ENCODE results near the gene POLR3G.

POLR3G gene

GRCh38 chr5:90533794-90534193, 59.1 kb downstream of the POLR3G start:
- no peak overlapping the region for H3K27ac ChIP-seq
- H3K36me3 ChIP-seq: no peaks in the 10 kb centered on the region
- peaks cover 8 to 13% of the 10 kb centered on the region in 2 experiments for H3K4me1 ChIP-seq (ENCODE audit: control insufficient read depth in 1 of 2, insufficient read depth in 1 of 2, low read depth in 1 of 2, low read length in 1 of 2)
- H3K4me3 ChIP-seq (ENCODE audit: low read depth in 1 of 2, low read length in 1 of 2): no peak overlapping the region
- TF ChIP-seq, protein P1, sequence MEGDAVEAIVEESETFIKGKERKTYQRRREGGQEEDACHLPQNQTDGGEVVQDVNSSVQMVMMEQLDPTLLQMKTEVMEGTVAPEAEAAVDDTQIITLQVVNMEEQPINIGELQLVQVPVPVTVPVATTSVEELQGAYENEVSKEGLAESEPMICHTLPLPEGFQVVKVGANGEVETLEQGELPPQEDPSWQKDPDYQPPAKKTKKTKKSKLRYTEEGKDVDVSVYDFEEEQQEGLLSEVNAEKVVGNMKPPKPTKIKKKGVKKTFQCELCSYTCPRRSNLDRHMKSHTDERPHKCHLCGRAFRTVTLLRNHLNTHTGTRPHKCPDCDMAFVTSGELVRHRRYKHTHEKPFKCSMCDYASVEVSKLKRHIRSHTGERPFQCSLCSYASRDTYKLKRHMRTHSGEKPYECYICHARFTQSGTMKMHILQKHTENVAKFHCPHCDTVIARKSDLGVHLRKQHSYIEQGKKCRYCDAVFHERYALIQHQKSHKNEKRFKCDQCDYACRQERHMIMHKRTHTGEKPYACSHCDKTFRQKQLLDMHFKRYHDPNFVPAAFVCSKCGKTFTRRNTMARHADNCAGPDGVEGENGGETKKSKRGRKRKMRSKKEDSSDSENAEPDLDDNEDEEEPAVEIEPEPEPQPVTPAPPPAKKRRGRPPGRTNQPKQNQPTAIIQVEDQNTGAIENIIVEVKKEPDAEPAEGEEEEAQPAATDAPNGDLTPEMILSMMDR (IDR thresholded peaks at IDR 0.05): no peak
- no peaks in the 10 kb centered on the region for H3K9me3 ChIP-seq
- peaks cover 25% of the 10 kb centered on the region for H3K27me3 ChIP-seq

DNA sequence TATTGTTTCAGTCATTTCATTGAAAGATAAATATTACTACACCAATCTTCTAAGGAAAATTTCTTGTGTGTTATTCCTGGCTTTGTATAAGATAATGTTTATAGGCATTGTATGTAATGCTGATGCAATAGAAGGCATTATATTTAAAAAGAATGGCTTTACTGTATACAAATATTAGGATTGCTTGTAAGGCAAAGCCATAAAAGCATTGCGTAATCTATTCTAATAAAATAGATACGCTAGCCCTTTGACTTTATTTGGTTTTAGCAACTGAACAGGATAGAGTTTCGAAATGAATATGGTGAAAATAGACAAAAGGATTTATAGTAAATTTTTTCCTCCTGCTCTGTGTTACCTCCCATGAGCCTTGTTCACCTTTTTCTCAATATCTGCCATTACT, 60.3 kb downstream of the POLR3G start:
- TF ChIP-seq, protein P1 (IDR thresholded peaks at IDR 0.05): no peak
- Histone ChIP-seq H3K36me3 (no peaks in the 10 kb centered on the region), H3K4me1 (ENCODE audit: control insufficient read depth in 1 of 2, insufficient read depth in 1 of 2, low read depth in 1 of 2, low read length in 1 of 2) (peaks cover 6 to 8% of the 10 kb centered on the region in 2 experiments)

GRCh38 chr5:90542827-90543519, 68.3 kb downstream of the POLR3G start:
- no peaks in the 10 kb centered on the region for H3K4me1 ChIP-seq (ENCODE audit: control insufficient read depth in 1 of 2, insufficient read depth in 1 of 2, low read depth in 1 of 2, low read length in 1 of 2)
- no peaks in the 10 kb centered on the region for H3K27me3 ChIP-seq
- no peak overlapping the region for H3K4me3 ChIP-seq (ENCODE audit: low read depth in 1 of 2, low read length in 1 of 2)
- H3K9me3 ChIP-seq: no peaks in the 10 kb centered on the region
- no peak overlapping the region for H3K27ac ChIP-seq
- no peaks in the 10 kb centered on the region for H3K36me3 ChIP-seq
- TF ChIP-seq, protein P1 (IDR thresholded peaks at IDR 0.05): no peak

More for the DNA sequence above, 60.3 kb downstream of the POLR3G start:
- Histone ChIP-seq H3K9me3 (no peaks in the 10 kb centered on the region), H3K4me3 (ENCODE audit: low read depth in 1 of 2, low read length in 1 of 2) (no peak overlapping the region), H3K27ac (no peak overlapping the region), H3K27me3 (peaks cover 25% of the 10 kb centered on the region)

DNA sequence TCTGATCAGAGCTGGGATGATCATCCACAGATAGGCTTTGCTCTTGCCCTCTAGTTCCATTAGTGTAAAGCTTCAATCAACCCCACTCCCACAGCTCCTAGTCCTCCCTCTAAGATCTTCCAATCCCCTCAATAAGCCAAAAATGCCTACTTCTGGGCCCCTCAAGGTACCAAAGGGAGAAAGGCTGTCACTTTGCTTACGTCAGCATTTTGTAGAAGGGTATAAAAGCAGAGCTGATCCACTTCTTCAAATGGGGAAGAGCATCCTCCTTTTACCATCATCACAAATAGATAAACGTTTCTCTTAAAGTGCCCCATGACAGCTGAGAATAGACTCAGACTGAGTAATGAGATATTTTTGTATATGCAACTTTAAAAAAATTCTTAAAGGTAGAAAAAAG, 70.8 kb downstream of the POLR3G start:
- H3K4me1 ChIP-seq (ENCODE audit: control insufficient read depth in 1 of 2, insufficient read depth in 1 of 2, low read depth in 1 of 2, low read length in 1 of 2): no peaks in the 10 kb centered on the region
- H3K27ac ChIP-seq: no peak overlapping the region
- no peaks in the 10 kb centered on the region for H3K27me3 ChIP-seq
- H3K9me3 ChIP-seq: no peaks in the 10 kb centered on the region
- TF ChIP-seq, protein P1 (IDR thresholded peaks at IDR 0.05): no peak
- no peaks in the 10 kb centered on the region for H3K36me3 ChIP-seq
- H3K4me3 ChIP-seq (ENCODE audit: low read depth in 1 of 2, low read length in 1 of 2): no peak overlapping the region

DNA sequence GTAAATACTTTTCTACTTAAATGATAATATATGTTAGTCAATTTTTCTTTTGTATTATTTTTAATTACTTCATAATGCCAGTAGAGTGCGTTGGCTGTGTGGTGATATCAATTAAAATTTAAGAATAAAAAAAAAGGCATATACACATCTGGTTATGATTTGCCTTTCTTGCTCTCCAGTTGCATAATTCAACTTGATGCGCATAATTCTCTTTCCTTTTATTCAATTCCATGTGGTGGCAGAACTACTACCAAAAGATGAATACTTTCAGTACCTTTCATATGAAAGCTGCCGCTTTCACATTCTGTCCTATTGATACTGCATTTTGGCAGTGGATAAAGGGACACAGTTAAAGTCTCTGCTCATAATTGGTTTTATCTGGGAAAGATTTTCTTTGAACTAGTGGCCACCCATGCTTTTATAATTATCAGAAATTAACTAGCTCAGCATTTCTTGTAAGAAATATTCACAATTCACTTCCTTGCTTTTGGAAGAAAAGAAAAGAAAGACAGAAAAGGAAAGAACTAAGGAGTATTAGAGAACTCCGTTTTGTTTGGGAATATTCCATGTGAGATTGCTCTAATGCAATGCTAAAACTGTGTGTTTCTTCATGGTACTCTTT, 71.7 kb downstream of the POLR3G start:
- Histone ChIP-seq H3K27me3 (no peaks in the 10 kb centered on the region), H3K4me3 (ENCODE audit: low read depth in 1 of 2, low read length in 1 of 2) (no peak overlapping the region), H3K36me3 (no peaks in the 10 kb centered on the region), H3K4me1 (ENCODE audit: control insufficient read depth in 1 of 2, insufficient read depth in 1 of 2, low read depth in 1 of 2, low read length in 1 of 2) (no peaks in the 10 kb centered on the region), H3K27ac (no peak overlapping the region), H3K9me3 (no peaks in the 10 kb centered on the region)
- TF ChIP-seq, protein P1 (IDR thresholded peaks at IDR 0.05): no peak

All from neutrophil (primary cell).